Measurements from ENCODE around the gene DRC3.

DRC3 gene

GRCh38 chr17:18019838-18020154 lies 47.1 kb downstream of the DRC3 start:
- TF ChIP-seq CTCF (IDR thresholded peaks at IDR 0.05; ENCODE audit: borderline replicate concordance, insufficient read depth, low read depth, low read length): no peak
- no peak overlapping the region for H3K4me3 ChIP-seq (ENCODE audit: low read depth, low read length)

GRCh38 chr17:18020971-18021370 lies 48.3 kb downstream of the DRC3 start:
- H3K4me3 ChIP-seq (ENCODE audit: low read depth, low read length): no peak overlapping the region
- no peak for TF ChIP-seq CTCF (IDR thresholded peaks at IDR 0.05; ENCODE audit: borderline replicate concordance, insufficient read depth, low read depth, low read length)

- no peak overlapping the region for H3K4me3 ChIP-seq (ENCODE audit: low read depth, low read length)
- TF ChIP-seq CTCF (IDR thresholded peaks at IDR 0.05; ENCODE audit: borderline replicate concordance, insufficient read depth, low read depth, low read length): no peak
These were observed 48.7 kb downstream of the DRC3 start for GRCh38 chr17:18021372-18021771.

GRCh38 chr17:18025241-18025944 lies 52.7 kb downstream of the DRC3 start:
- no peak overlapping the region for H3K4me3 ChIP-seq (ENCODE audit: low read depth, low read length)
- TF ChIP-seq CTCF (IDR thresholded peaks at IDR 0.05; ENCODE audit: borderline replicate concordance, insufficient read depth, low read depth, low read length): no peak

- TF ChIP-seq CTCF (IDR thresholded peaks at IDR 0.05; ENCODE audit: borderline replicate concordance, insufficient read depth, low read depth, low read length): no peak
- H3K4me3 ChIP-seq (ENCODE audit: low read depth, low read length): no peak overlapping the region
These were observed 53.5 kb downstream of the DRC3 start for GRCh38 chr17:18025945-18026776.

- no peak overlapping the region for H3K4me3 ChIP-seq (ENCODE audit: low read depth, low read length)
- no peak for TF ChIP-seq CTCF (IDR thresholded peaks at IDR 0.05; ENCODE audit: borderline replicate concordance, insufficient read depth, low read depth, low read length)
These were observed 54.6 kb downstream of the DRC3 start for GRCh38 chr17:18027280-18027679.
